Neutrophil (primary cell): Measurements from ENCODE around the gene MRC2.

Experiments
- H3K27ac ChIP-seq: fragments of 200-600 bp; sonication (generic); 2 replicates; pipeline ENCODE4 v1.5.1; 2016; ENCODE audit warnings: mild to moderate bottlenecking, moderate library complexity
- H3K27me3 ChIP-seq: fragments of 200-600 bp; sonication (generic); 2 replicates; pipeline ENCODE4 v1.6.0; 2016; ENCODE audit warnings: mild to moderate bottlenecking
- H3K36me3 ChIP-seq: fragments of 200-600 bp; sonication (generic); 2 replicates; pipeline ENCODE4 v1.5.1; 2017
- H3K4me1 ChIP-seq, 2 experiments: fragments of 200-600 bp in 1 of 2; sonication (generic) in 1 of 2; 1 replicate in 1 of 2; 2 replicates in 1 of 2; pipeline versions ENCODE4 v1.5.1 to v1.6.1; 2013 to 2016; ENCODE audit warnings: low read depth in 1 of 2, low read length in 1 of 2, mild to moderate bottlenecking in 1 of 2, moderate library complexity in 1 of 2; ENCODE audit not compliant: control insufficient read depth in 1 of 2, insufficient read depth in 1 of 2
- H3K4me3 ChIP-seq, 2 experiments: fragments of 200-600 bp in 1 of 2; sonication (generic) in 1 of 2; 1 replicate in 1 of 2; 2 replicates in 1 of 2; pipeline ENCODE4 v1.5.1; 2013 to 2016; ENCODE audit warnings: low read depth in 1 of 2, low read length in 1 of 2, mild to moderate bottlenecking in 1 of 2, moderate library complexity in 1 of 2
- H3K9me3 ChIP-seq: fragments of 200-600 bp; sonication (generic); 2 replicates; pipeline ENCODE4 v1.5.1; 2016
- TF ChIP-seq, protein P1 (sequence below): fragments of 200-600 bp; sonication (generic); IDR thresholded peaks from 2 replicates; pipeline ENCODE4 v1.5.1; 2016; ENCODE audit warnings: antibody characterized with exemption

Gene MRC2

DNA sequence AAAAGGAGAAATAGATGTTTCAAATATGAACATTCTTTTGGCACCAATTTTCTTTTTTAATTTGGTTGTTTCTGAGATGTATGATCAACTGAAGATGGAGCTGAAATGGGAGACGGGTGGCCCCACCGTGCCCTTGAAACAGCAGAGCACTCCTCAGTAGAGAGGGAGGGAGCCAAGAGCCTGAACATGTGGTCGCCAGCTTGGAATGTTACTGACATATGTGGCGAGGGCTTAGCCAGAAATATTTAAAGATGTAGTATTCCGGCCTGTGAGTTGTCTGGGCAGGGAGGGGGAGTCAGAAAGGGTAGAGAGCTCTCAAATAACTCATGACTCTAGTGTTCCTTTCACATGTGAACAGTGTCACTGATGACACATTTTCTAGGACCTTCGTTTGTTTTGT lies 13.3 kb upstream of the MRC2 start:
- Histone ChIP-seq H3K27ac (no peak overlapping the region), H3K4me3 (no peak overlapping the region), H3K9me3 (no peaks in the 10 kb centered on the region), H3K36me3 (peaks cover 85% of the 10 kb centered on the region), H3K4me1 (no peaks in the 10 kb centered on the region), H3K27me3 (no peaks in the 10 kb centered on the region)
- TF ChIP-seq, protein P1, sequence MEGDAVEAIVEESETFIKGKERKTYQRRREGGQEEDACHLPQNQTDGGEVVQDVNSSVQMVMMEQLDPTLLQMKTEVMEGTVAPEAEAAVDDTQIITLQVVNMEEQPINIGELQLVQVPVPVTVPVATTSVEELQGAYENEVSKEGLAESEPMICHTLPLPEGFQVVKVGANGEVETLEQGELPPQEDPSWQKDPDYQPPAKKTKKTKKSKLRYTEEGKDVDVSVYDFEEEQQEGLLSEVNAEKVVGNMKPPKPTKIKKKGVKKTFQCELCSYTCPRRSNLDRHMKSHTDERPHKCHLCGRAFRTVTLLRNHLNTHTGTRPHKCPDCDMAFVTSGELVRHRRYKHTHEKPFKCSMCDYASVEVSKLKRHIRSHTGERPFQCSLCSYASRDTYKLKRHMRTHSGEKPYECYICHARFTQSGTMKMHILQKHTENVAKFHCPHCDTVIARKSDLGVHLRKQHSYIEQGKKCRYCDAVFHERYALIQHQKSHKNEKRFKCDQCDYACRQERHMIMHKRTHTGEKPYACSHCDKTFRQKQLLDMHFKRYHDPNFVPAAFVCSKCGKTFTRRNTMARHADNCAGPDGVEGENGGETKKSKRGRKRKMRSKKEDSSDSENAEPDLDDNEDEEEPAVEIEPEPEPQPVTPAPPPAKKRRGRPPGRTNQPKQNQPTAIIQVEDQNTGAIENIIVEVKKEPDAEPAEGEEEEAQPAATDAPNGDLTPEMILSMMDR, result no peak

DNA sequence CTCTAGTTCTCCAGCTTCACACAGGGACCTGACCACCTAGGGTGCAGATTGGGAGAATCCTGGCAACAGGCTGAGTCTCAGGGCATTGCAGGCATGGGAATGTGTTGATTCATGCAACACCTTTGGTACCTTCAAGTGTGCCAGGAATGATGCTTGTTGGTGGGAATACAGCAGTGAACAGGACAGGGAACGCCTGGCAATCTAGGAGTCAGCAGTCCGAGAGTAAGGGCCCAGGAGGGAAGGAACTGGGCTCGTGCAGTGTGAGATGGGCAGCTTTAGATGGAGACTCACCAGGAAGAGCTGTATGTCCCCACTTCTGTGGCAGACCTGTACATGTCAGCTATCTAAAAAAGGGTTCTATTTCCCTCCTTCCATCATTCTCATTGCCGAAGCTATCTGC lies 12.0 kb upstream of the MRC2 start:
- Histone ChIP-seq H3K9me3 (no peaks in the 10 kb centered on the region), H3K36me3 (peaks cover 78% of the 10 kb centered on the region), H3K27me3 (no peaks in the 10 kb centered on the region), H3K4me3 (no peak overlapping the region), H3K4me1 (no peaks in the 10 kb centered on the region), H3K27ac (no peak overlapping the region)
- TF ChIP-seq, protein P1, result no peak

DNA sequence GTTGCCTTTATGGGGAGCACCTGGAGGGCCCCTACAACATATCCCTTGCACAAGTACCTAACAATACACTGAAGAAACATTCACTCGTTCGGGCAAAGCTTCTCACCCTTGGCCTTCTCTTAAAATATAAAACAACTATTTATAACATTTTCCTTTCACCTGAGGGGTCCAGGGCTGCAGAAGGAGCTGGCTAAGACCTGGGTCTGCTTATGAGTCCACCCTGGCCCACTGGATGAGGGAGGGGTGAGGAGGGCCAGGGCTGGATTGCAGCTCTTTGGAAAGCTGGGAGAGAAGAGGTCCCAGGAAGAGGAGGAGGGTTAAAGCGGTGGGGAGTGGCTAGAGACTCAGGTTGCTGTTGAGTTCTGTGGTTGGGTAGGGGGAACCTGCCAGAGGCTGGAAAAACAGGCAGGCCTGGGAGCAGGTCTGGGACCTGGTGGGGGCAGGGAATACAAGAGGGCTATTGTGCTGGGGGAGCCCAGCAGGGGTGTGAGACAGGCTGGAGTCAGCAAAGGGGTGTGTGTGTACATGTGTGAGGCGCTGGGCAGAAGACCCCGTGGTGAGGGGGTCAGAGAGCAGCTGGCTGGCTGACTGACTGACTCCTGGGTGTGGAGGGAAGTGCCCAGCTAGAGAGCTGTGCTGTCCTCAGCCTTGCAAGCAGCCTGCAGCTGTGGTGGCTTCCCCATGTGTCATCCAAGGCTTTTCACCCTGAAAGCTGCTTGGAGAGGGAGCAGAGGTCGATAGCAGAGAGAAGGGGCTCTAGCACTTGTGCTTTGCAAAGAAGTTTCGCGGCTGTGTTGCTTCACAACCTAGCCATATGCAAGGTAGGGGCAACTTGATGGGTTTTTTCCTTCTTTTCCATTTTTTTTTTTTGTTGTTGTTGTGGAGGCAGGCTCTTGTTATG lies 10.2 kb upstream of the MRC2 start:
- no peaks in the 10 kb centered on the region for H3K9me3 ChIP-seq
- no peaks in the 10 kb centered on the region for H3K27me3 ChIP-seq
- H3K4me1 ChIP-seq, result no peaks in the 10 kb centered on the region
- TF ChIP-seq, protein P1, result no peak
- H3K36me3 ChIP-seq, result peaks cover 61% of the 10 kb centered on the region
- H3K27ac ChIP-seq, result no peak overlapping the region
- no peak overlapping the region for H3K4me3 ChIP-seq

DNA sequence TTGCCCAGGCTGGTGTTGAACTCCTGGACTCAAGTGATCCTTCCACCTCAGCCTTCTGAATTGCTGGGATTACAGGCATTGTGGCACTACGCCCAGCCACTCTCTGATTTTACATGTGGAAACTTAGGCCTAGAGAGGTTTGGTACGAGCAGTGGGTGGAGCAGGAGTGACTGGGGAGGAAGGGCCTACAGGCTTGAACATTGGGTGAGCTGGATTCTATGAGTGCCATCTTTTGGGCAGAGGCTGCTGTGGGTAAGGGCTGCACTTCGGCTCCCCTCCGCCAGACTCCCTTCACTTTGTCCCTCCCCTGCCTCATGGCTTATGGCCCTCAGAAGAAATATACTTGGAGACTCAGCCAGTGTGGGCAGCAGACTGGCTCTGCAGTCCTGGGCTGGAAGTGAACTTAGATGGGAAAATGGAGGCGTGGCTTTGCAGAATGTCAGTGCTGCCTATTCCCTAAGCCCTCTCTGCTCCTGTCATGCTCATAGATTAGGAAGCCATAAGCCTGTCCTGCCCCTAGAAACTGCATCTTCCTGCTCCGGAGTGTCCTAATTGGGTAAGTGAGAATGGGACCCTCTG lies 9.5 kb upstream of the MRC2 start:
- TF ChIP-seq, protein P1, result no peak
- Histone ChIP-seq H3K4me3 (no peak overlapping the region), H3K4me1 (no peaks in the 10 kb centered on the region), H3K27me3 (no peaks in the 10 kb centered on the region), H3K9me3 (no peaks in the 10 kb centered on the region), H3K27ac (no peak overlapping the region), H3K36me3 (peaks cover 55% of the 10 kb centered on the region)

DNA sequence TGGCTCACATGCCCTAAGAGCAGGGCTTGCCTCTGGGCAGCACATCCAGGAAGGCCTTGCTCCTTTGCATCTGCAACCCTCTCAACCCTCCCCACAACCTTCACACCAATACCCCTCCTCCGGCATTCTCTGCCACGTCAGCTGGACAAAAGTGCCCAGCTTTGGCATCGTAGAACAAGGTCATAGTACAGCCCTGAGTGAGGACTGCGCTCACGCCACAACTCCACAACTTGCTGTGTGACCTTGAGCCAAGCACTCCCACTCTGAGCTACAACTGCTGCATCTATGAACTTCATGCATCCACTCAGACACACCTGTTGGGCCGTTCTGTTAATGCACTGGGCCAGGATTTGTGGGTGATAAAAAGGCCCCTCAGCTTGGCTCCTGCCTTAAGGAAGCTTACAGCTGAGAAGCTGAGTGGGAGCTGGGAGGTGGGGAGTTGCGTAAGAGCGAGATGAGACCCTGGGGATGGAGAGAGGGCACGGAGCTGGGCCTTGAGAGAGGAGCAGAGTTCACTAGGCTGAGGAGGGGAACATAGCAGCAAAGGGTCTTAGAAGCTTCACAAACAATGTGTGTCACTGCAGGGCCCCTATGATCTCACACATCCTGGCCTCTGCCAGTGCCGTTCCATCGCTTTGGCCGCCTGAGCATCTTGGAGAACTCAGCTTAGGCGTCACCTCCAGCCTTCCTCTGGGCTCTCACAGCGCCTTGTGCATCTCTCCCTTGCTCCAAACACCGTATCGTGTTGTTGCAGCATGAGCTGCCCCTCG lies 8.6 kb upstream of the MRC2 start:
- Histone ChIP-seq H3K9me3 (no peaks in the 10 kb centered on the region), H3K36me3 (peaks cover 49% of the 10 kb centered on the region), H3K27me3 (no peaks in the 10 kb centered on the region), H3K27ac (no peak overlapping the region), H3K4me3 (no peak overlapping the region), H3K4me1 (no peaks in the 10 kb centered on the region)
- TF ChIP-seq, protein P1, result no peak
